NB4 (cell line): Measurements from ENCODE around the gene CDRT4.

Experiments used
- MAX ChIP-seq: IDR thresholded peaks from 2 replicates; pipeline ENCODE4 v1.6.1; 2011; ENCODE audit warnings: low read depth, low read length
- MYC ChIP-seq: IDR thresholded peaks from 2 replicates; pipeline ENCODE4 v1.6.1; 2011; ENCODE audit warnings: low read depth, low read length
- POLR2A ChIP-seq: IDR thresholded peaks from 2 replicates; pipeline ENCODE4 v1.6.1; 2011; ENCODE audit warnings: mild to moderate bottlenecking; ENCODE audit not compliant: insufficient read length; ENCODE audit errors: extremely low read depth
- TF ChIP-seq, protein P1 (sequence below): IDR thresholded peaks from one replicate; pipeline ENCODE4 v1.5.1; 2012; ENCODE audit warnings: low read depth, low read length

DNA sequence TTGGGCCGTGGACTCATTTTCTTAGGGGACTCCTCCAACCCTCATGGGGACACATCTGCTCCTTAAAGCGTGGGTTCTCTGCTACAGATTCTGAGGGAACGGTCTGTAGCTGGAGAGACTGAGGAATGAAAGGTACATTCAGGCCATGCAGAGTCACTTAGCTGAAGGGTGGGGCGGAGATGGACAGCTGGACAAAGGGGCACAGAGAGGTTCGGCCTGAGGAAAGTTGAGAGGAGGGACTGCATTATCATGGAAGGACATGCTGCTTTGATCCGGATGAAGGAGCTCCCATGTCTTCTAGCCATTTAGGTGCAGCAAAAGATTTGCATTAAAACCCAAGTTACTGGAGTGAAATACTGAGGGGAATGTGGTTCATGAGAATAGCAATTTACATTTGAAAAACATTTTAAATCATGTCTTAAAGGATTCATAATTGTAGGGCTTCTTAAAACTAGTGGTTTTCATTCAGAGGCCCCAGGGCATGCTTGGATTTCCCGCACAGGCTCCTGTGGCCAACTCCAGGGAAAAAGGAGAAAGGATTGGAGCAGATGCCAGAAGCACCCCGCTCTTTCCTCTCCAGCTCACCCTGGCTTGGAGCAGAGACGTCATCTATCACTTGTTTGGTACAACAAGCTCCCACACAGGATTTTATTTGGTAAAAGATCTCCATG is 54.2 kb downstream of the CDRT4 start:
- TF ChIP-seq, protein P1, sequence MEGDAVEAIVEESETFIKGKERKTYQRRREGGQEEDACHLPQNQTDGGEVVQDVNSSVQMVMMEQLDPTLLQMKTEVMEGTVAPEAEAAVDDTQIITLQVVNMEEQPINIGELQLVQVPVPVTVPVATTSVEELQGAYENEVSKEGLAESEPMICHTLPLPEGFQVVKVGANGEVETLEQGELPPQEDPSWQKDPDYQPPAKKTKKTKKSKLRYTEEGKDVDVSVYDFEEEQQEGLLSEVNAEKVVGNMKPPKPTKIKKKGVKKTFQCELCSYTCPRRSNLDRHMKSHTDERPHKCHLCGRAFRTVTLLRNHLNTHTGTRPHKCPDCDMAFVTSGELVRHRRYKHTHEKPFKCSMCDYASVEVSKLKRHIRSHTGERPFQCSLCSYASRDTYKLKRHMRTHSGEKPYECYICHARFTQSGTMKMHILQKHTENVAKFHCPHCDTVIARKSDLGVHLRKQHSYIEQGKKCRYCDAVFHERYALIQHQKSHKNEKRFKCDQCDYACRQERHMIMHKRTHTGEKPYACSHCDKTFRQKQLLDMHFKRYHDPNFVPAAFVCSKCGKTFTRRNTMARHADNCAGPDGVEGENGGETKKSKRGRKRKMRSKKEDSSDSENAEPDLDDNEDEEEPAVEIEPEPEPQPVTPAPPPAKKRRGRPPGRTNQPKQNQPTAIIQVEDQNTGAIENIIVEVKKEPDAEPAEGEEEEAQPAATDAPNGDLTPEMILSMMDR, result no peak
- TF ChIP-seq MYC (no peak), POLR2A (no peak), MAX (no peak)
